ENCODE results near the gene PPP1R15B. TPM values are rescaled to one million over a fixed set of nuclear protein-coding genes. Genes with fewer than 3 reads are reported as not detected.

The PPP1R15B gene
- total and polyA plus RNA-seq, 2 donors: 28.3 to 45.2 TPM

- peak overlapping the region; percentile 11 for H3K27ac ChIP-seq (ENCODE audit: low read depth)
- H3K4me3 ChIP-seq (ENCODE audit: low read depth, low read length): no peak overlapping the region
- DNase-seq (ENCODE audit: extremely low spot score): no peak
- H3K36me3 ChIP-seq (ENCODE audit: insufficient read depth): no peaks in the 10 kb centered on the region
- no peaks in the 10 kb centered on the region for H3K4me1 ChIP-seq (ENCODE audit: insufficient read depth)
- 68% methylated on average over 7 of the region's 7 CpGs for WGBS
Observed at GRCh38 chr1:204384636-204385352, 26.8 kb downstream of the PPP1R15B start.

GRCh38 chr1:204383163-204383904 lies 28.3 kb downstream of the PPP1R15B start:
- Histone ChIP-seq H3K36me3 (ENCODE audit: insufficient read depth) (no peaks in the 10 kb centered on the region), H3K4me1 (ENCODE audit: insufficient read depth) (no peaks in the 10 kb centered on the region), H3K27ac (ENCODE audit: low read depth) (no peak overlapping the region), H3K4me3 (ENCODE audit: low read depth, low read length) (no peak overlapping the region)
- DNase-seq (ENCODE audit: extremely low spot score): no peak
- 78% methylated on average over 5 of the region's 5 CpGs for WGBS

DNA sequence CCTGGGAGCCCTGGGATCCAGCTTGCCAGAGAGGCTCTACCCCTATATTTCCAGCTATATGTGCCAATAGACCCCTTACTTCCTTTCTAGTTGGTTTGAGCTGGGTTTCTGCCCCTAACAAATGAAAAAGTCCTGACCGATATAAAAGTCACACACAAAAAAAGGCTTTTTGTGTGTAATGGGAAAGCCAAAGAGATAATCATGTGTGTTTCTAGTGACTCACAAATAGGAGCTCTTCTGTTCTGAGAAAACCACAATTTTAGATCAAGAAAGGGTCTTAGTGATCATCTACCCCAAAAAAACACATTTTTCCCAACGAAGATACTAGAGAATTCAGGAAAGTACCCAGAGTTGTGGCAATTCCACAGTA lies 28.9 kb downstream of the PPP1R15B start:
- Histone ChIP-seq H3K27ac (ENCODE audit: low read depth) (no peak overlapping the region), H3K4me3 (ENCODE audit: low read depth, low read length) (no peak overlapping the region), H3K4me1 (ENCODE audit: insufficient read depth) (no peaks in the 10 kb centered on the region), H3K36me3 (ENCODE audit: insufficient read depth) (no peaks in the 10 kb centered on the region)
- DNase-seq (ENCODE audit: extremely low spot score): no peak
- WGBS: 80% methylated on average over 2 of the region's 2 CpGs

GRCh38 chr1:204380293-204380831 lies 31.3 kb downstream of the PPP1R15B start:
- 65% methylated on average over 8 of the region's 8 CpGs for WGBS
- Histone ChIP-seq H3K27ac (ENCODE audit: low read depth) (no peak overlapping the region), H3K36me3 (ENCODE audit: insufficient read depth) (no peaks in the 10 kb centered on the region), H3K4me1 (ENCODE audit: insufficient read depth) (no peaks in the 10 kb centered on the region), H3K4me3 (ENCODE audit: low read depth, low read length) (no peak overlapping the region)
- no peak for DNase-seq (ENCODE audit: extremely low spot score)

DNA sequence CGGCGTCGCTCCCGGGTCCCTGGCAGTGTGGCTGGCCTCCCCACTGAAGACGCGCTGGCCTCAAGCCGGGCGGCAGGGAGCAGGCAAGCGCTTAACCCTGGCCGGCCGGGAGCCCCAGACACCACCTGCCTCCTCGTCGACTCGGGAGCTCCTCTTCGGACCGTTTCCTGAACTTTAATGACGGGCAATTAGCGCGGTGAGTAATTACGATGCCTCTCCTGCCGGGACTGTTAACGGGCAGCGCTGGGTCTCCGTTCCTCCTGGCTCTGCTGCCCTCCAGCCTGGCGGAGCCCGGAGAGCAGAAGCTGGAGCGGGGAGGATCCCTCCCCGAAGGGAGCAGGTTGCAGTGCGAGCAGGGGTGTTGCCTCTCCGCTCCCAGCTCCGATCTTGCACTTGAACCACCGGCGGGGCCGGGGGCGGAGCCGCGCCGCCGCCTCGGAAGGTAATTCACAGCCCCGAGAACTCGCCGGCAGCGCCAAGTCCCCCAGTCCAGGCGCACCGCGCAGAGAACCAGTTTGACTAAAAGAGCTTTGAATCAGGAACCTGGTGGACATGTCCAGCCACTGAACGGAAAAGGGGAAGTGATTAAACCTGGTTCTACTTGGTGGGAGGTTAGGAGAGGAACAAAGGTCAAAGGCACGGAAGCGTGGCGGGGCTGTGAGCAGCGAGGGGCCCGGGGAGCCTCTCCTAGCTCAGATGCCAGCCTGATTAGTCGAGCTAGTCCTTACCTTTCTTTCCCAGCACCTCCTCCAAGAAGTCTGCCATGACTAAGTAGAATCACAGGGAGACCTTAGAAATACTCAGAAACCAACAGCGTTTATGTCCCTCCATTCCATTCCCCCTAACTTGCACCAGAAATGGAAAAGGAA lies 33.6 kb downstream of the PPP1R15B start:
- Histone ChIP-seq H3K27ac (ENCODE audit: low read depth) (peak overlapping the region; percentile 44), H3K36me3 (ENCODE audit: insufficient read depth) (no peaks in the 10 kb centered on the region), H3K4me1 (ENCODE audit: insufficient read depth) (no peaks in the 10 kb centered on the region), H3K4me3 (ENCODE audit: low read depth, low read length) (peak overlapping the region; percentile 26)
- WGBS: 2% methylated on average over 55 of the region's 55 CpGs
- no peak for DNase-seq (ENCODE audit: extremely low spot score)

DNA sequence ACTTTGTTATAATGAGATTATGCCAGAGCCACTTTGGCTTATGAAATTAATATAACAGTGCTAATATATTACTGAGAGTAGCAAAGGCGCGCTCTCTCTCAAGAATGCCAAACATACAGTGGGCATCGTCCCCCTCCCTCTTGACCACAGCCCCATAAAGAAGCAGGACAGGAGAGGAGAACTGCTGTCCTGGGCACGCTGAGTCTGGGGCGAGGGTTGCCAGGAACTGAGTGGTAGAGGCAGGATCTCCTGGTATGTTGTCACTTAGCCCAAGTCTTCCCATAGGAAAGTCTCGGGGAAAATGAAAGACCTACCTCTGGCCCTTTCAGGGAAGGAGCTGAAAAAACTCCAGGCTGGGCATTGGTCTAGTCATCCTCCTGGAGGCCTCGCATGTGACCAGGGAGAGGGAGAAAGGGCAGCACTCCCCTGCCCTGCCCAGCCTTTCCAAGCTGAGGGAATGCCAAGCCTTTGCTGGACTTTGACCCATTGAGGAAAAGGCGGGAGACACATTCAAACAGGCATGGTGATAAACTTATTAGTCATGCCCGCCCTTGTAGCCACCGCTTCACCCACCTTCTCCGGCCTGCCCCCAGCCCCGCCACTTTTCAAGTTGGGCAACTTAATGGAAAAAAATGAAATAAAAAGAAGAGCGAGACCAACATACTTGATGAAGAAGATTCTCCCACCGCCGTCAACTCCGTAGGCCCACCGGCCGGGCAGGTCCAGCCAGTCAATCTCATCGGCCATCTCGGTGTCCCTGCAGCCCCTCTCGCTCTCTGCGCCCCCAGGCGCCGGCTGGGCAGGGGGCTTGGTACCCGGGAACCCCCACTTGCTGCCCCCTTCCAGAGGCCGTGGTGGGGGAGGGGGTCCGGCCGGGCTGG lies 34.5 kb downstream of the PPP1R15B start:
- Histone ChIP-seq H3K4me3 (ENCODE audit: low read depth, low read length) (peak overlapping the region; percentile 26), H3K27ac (ENCODE audit: low read depth) (no peak overlapping the region), H3K4me1 (ENCODE audit: insufficient read depth) (no peaks in the 10 kb centered on the region), H3K36me3 (ENCODE audit: insufficient read depth) (no peaks in the 10 kb centered on the region)
- 56% methylated on average over 28 of the region's 28 CpGs for WGBS
- DNase-seq (ENCODE audit: extremely low spot score): no peak

DNA sequence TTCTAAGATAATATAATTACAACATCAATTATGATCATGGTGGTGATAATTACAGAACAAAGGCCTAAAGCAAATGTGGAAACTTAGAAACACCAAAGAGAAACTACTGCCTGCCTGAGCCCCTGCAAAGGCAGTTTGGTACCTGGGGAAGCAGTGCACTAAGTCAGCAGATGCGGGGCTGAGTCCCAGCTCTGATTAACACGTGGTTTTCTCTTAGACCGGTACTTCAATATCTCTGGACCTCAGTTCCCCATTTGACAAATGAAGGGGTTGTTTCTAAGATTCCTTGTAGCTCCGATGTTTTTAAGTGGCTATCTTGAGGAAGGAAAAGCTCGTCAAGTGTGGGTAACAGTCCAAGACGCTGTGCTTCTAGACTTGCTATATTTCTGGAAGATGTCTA lies 35.2 kb downstream of the PPP1R15B start:
- no peaks in the 10 kb centered on the region for H3K4me1 ChIP-seq (ENCODE audit: insufficient read depth)
- no peak for DNase-seq (ENCODE audit: extremely low spot score)
- no peak overlapping the region for H3K4me3 ChIP-seq (ENCODE audit: low read depth, low read length)
- no peaks in the 10 kb centered on the region for H3K36me3 ChIP-seq (ENCODE audit: insufficient read depth)
- WGBS: 72% methylated on average over 6 of the region's 6 CpGs
- H3K27ac ChIP-seq (ENCODE audit: low read depth): no peak overlapping the region

DNA sequence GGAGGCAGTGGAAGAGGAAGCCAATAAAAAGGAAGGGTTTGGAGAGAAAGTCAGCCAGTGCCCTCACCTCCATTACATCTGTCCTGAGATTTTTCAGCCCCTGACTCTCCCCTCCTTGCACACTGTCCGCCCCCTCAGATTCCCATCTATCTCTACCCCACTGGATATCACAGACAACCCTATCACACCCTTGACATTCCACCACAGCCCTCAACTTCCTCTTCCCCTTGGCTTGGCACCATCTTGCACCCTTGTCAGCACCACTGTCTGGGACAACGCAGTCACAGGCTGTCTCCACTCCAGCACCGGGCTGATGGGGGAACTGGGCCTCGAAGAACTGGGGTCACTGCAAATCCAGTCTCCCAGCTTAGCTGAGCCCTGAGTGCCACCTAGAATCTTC lies 37.7 kb downstream of the PPP1R15B start:
- Histone ChIP-seq H3K4me1 (ENCODE audit: insufficient read depth) (no peaks in the 10 kb centered on the region), H3K36me3 (ENCODE audit: insufficient read depth) (no peaks in the 10 kb centered on the region), H3K27ac (ENCODE audit: low read depth) (no peak overlapping the region), H3K4me3 (ENCODE audit: low read depth, low read length) (no peak overlapping the region)
- no peak for DNase-seq (ENCODE audit: extremely low spot score)
- WGBS: 81% methylated on average over 4 of the region's 4 CpGs

DNA sequence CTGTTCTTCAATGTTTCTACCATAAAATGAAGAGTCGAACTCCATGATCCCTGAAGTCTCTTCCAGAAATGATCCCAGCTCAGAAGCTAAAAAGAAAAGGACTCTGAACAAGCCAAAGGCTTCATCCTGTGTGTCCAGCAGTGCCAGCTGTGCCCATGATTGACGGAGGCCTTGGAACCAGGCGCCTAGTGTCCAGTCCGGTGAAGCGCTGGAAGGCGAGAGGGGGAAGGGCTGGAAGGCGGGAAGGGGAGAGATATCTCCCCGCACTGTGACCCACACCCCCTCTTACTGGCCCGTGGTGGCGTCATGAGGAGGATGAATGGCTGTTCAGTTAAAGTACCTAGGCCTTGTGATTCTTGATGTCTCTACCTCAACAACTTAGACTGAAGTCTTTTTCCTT lies 41.4 kb downstream of the PPP1R15B start:
- H3K36me3 ChIP-seq (ENCODE audit: insufficient read depth): no peaks in the 10 kb centered on the region
- H3K4me1 ChIP-seq (ENCODE audit: insufficient read depth): no peaks in the 10 kb centered on the region
- H3K4me3 ChIP-seq (ENCODE audit: low read depth, low read length): no peak overlapping the region
- WGBS: 86% methylated on average over 10 of the region's 10 CpGs
- no peak for DNase-seq (ENCODE audit: extremely low spot score)
- H3K27ac ChIP-seq (ENCODE audit: low read depth): no peak overlapping the region

- no peak for DNase-seq (ENCODE audit: extremely low spot score)
- Histone ChIP-seq H3K4me1 (ENCODE audit: insufficient read depth) (no peaks in the 10 kb centered on the region), H3K4me3 (ENCODE audit: low read depth, low read length) (no peak overlapping the region), H3K36me3 (ENCODE audit: insufficient read depth) (no peaks in the 10 kb centered on the region), H3K27ac (ENCODE audit: low read depth) (no peak overlapping the region)
- WGBS: 49% methylated on average over 13 of the region's 13 CpGs
Observed at GRCh38 chr1:204368996-204369726, 42.5 kb downstream of the PPP1R15B start.

GRCh38 chr1:204367956-204368355 lies 43.7 kb downstream of the PPP1R15B start:
- H3K27ac ChIP-seq (ENCODE audit: low read depth): no peak overlapping the region
- H3K4me3 ChIP-seq (ENCODE audit: low read depth, low read length): no peak overlapping the region
- no peak for DNase-seq (ENCODE audit: extremely low spot score)
- WGBS: 68% methylated on average over 10 of the region's 10 CpGs
- no peaks in the 10 kb centered on the region for H3K36me3 ChIP-seq (ENCODE audit: insufficient read depth)
- H3K4me1 ChIP-seq (ENCODE audit: insufficient read depth): no peaks in the 10 kb centered on the region

DNA sequence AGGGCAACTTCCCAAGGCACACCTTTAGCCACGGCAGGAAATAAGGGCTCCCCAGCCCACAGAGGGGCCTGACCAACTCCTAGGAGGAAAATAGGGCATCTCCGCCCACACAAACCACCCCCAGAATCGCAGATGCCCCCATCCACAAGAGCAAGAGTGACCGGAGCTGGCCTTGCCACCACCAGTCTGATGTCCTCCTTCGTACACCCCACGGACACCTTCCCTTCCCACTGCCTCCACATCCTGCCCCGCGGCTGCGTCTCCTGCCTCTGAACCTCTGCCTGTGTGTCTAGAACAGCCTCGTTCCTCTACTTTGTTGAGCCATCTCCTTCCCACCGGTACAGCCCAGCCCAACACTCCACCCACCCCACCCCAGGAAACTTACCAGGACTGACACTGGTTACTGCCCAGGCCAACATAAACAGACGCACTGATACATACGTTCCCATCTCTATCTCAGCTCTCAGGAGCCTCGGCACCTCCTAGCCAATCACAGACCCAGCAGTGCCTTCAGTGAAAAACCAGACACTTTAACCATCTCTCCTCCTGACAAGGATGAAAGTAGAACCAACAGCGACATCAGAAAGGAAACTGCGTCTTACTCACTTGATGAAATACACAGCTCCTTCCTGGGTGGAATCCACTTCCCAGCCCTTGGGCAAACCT lies 44.3 kb downstream of the PPP1R15B start:
- Histone ChIP-seq H3K4me1 (ENCODE audit: insufficient read depth) (no peaks in the 10 kb centered on the region), H3K36me3 (ENCODE audit: insufficient read depth) (no peaks in the 10 kb centered on the region), H3K27ac (ENCODE audit: low read depth) (no peak overlapping the region), H3K4me3 (ENCODE audit: low read depth, low read length) (no peak overlapping the region)
- 74% methylated on average over 16 of the region's 16 CpGs for WGBS
- no peak for DNase-seq (ENCODE audit: extremely low spot score)

Measured in urinary bladder (tissue), 4 donors.